Breast epithelium (tissue), 3 donors: ENCODE results near the gene LIPK.

Experiments
- POLR2A ChIP-seq: fragments of 450-650 bp; IDR thresholded peaks from one replicate; pipeline ENCODE4 v1.6.1; 2016; ENCODE audit warnings: antibody characterized with exemption, mild to moderate bottlenecking, moderate library complexity
- TF ChIP-seq, protein P1 (sequence below), 3 donors: fragments of 450-650 bp; IDR thresholded peaks; one replicate each; pipeline ENCODE4 v1.5.1; 2016 to 2017; ENCODE audit warnings: antibody characterized with exemption in 3 of 3, mild to moderate bottlenecking in 3 of 3, moderate library complexity in 3 of 3

DNA sequence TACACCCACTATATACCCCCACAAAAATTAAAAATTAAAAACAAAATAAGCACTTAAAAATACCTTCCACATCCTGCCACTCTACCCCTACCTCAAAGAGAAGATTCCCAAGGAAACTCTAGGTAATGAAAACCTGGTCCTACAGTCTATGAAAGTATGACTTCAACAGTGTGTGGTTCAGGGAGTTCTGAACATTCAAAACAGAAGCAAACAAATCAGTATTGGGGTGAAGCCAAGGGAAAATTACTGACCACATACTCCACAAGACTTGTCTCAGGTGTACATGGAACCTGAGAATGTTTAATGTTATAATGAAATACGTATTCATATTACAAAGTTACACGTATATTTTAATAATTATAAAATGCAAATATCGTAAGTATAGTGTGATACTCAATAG lies 76.2 kb downstream of the LIPK start:
- TF ChIP-seq, protein P1, sequence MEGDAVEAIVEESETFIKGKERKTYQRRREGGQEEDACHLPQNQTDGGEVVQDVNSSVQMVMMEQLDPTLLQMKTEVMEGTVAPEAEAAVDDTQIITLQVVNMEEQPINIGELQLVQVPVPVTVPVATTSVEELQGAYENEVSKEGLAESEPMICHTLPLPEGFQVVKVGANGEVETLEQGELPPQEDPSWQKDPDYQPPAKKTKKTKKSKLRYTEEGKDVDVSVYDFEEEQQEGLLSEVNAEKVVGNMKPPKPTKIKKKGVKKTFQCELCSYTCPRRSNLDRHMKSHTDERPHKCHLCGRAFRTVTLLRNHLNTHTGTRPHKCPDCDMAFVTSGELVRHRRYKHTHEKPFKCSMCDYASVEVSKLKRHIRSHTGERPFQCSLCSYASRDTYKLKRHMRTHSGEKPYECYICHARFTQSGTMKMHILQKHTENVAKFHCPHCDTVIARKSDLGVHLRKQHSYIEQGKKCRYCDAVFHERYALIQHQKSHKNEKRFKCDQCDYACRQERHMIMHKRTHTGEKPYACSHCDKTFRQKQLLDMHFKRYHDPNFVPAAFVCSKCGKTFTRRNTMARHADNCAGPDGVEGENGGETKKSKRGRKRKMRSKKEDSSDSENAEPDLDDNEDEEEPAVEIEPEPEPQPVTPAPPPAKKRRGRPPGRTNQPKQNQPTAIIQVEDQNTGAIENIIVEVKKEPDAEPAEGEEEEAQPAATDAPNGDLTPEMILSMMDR (IDR thresholded peaks at IDR 0.05) = no peak
- TF ChIP-seq POLR2A = no peak
